ENCODE measurements around the gene SPATA16.

The SPATA16 gene

GRCh38 chr3:172939651-172940293 lies 201.3 kb downstream of the SPATA16 start:
- WGBS (ENCODE audit: extremely low coverage, insufficient coverage, insufficient read length): no CpG with 5 or more reads among the region's 2 CpGs
- Histone ChIP-seq H2AFZ (ENCODE audit: insufficient read depth, low read length, poor library complexity) (no peak overlapping the region), H3K9ac (ENCODE audit: low read length) (no peak overlapping the region), H3K79me1 (ENCODE audit: low read length) (no peaks in the 10 kb centered on the region), H2BK12ac (ENCODE audit: low read length) (no peak overlapping the region), H2AK5ac (ENCODE audit: low read length) (no peak overlapping the region), H3K4ac (ENCODE audit: low read depth, low read length) (no peak overlapping the region), H3K79me2 (ENCODE audit: control insufficient read depth, insufficient read depth, low read length, poor library complexity) (no peaks in the 10 kb centered on the region), H3K18ac (ENCODE audit: low read length) (no peak overlapping the region), H2BK120ac (ENCODE audit: insufficient read depth, low read length, poor library complexity) (no peak overlapping the region), H4K12ac (ENCODE audit: low read depth, low read length) (no peak overlapping the region), H3K27ac (ENCODE audit: low read depth, low read length) (no peak overlapping the region), H3K23ac (ENCODE audit: low read length) (no peak overlapping the region), H3K36me3 (ENCODE audit: control insufficient read depth in 1 of 2, insufficient read depth in 2 of 2, low read length in 2 of 2) (no peaks in the 10 kb centered on the region), H4K91ac (ENCODE audit: low read depth, low read length) (no peak overlapping the region), H2BK5ac (ENCODE audit: low read depth, low read length, poor library complexity) (no peak overlapping the region), H3K4me2 (ENCODE audit: low read length) (no peak overlapping the region), H3K4me3 (ENCODE audit: low read depth, low read length) (no peak overlapping the region), H4K8ac (ENCODE audit: low read depth, low read length) (no peak overlapping the region), H3K27me3 (ENCODE audit: insufficient read depth, low read length) (no peaks in the 10 kb centered on the region), H3K14ac (ENCODE audit: low read length) (no peak overlapping the region), H3K9me3 (ENCODE audit: insufficient read depth, low read depth, low read length) (no peaks in the 10 kb centered on the region), H3K4me1 (ENCODE audit: control insufficient read depth in 1 of 2, insufficient read depth in 2 of 2, low read length in 2 of 2) (no peaks in the 10 kb centered on the region)
- no peak for DNase-seq

- H4K91ac ChIP-seq (ENCODE audit: low read depth, low read length): no peak overlapping the region
- no peak overlapping the region for H2BK5ac ChIP-seq (ENCODE audit: low read depth, low read length, poor library complexity)
- H4K8ac ChIP-seq (ENCODE audit: low read depth, low read length): no peak overlapping the region
- DNase-seq: no peak
- H3K4me2 ChIP-seq (ENCODE audit: low read length): no peak overlapping the region
- H2BK12ac ChIP-seq (ENCODE audit: low read length): no peak overlapping the region
- H3K4me1 ChIP-seq (ENCODE audit: control insufficient read depth in 1 of 2, insufficient read depth in 2 of 2, low read length in 2 of 2): no peaks in the 10 kb centered on the region
- H2BK120ac ChIP-seq (ENCODE audit: insufficient read depth, low read length, poor library complexity): no peak overlapping the region
- H3K4ac ChIP-seq (ENCODE audit: low read depth, low read length): no peak overlapping the region
- no peak overlapping the region for H3K9ac ChIP-seq (ENCODE audit: low read length)
- no peaks in the 10 kb centered on the region for H3K27me3 ChIP-seq (ENCODE audit: insufficient read depth, low read length)
- H3K23ac ChIP-seq (ENCODE audit: low read length): no peak overlapping the region
- H3K79me2 ChIP-seq (ENCODE audit: control insufficient read depth, insufficient read depth, low read length, poor library complexity): no peaks in the 10 kb centered on the region
- WGBS (ENCODE audit: extremely low coverage, insufficient coverage, insufficient read length): no CpG with 5 or more reads among the region's 4 CpGs
- no peaks in the 10 kb centered on the region for H3K79me1 ChIP-seq (ENCODE audit: low read length)
- H4K12ac ChIP-seq (ENCODE audit: low read depth, low read length): no peak overlapping the region
- no peak overlapping the region for H3K18ac ChIP-seq (ENCODE audit: low read length)
- H2AK5ac ChIP-seq (ENCODE audit: low read length): no peak overlapping the region
- H3K36me3 ChIP-seq (ENCODE audit: control insufficient read depth in 1 of 2, insufficient read depth in 2 of 2, low read length in 2 of 2): no peaks in the 10 kb centered on the region
- no peak overlapping the region for H3K14ac ChIP-seq (ENCODE audit: low read length)
- no peak overlapping the region for H3K4me3 ChIP-seq (ENCODE audit: low read depth, low read length)
- no peaks in the 10 kb centered on the region for H3K9me3 ChIP-seq (ENCODE audit: insufficient read depth, low read depth, low read length)
- H3K27ac ChIP-seq (ENCODE audit: low read depth, low read length): no peak overlapping the region
- no peak overlapping the region for H2AFZ ChIP-seq (ENCODE audit: insufficient read depth, low read length, poor library complexity)
Observed at GRCh38 chr3:172938788-172939187, 202.2 kb downstream of the SPATA16 start.

- Histone ChIP-seq H3K27me3 (ENCODE audit: insufficient read depth, low read length) (no peaks in the 10 kb centered on the region), H3K36me3 (ENCODE audit: control insufficient read depth in 1 of 2, insufficient read depth in 2 of 2, low read length in 2 of 2) (no peaks in the 10 kb centered on the region), H3K9ac (ENCODE audit: low read length) (no peak overlapping the region), H2AFZ (ENCODE audit: insufficient read depth, low read length, poor library complexity) (no peak overlapping the region), H3K27ac (ENCODE audit: low read depth, low read length) (no peak overlapping the region), H2BK12ac (ENCODE audit: low read length) (no peak overlapping the region), H3K23ac (ENCODE audit: low read length) (no peak overlapping the region), H4K12ac (ENCODE audit: low read depth, low read length) (no peak overlapping the region), H3K4ac (ENCODE audit: low read depth, low read length) (no peak overlapping the region), H3K4me3 (ENCODE audit: low read depth, low read length) (no peak overlapping the region), H2AK5ac (ENCODE audit: low read length) (no peak overlapping the region), H4K91ac (ENCODE audit: low read depth, low read length) (no peak overlapping the region), H4K8ac (ENCODE audit: low read depth, low read length) (no peak overlapping the region), H2BK120ac (ENCODE audit: insufficient read depth, low read length, poor library complexity) (no peak overlapping the region), H3K9me3 (ENCODE audit: insufficient read depth, low read depth, low read length) (no peaks in the 10 kb centered on the region), H3K18ac (ENCODE audit: low read length) (no peak overlapping the region), H2BK5ac (ENCODE audit: low read depth, low read length, poor library complexity) (no peak overlapping the region), H3K4me2 (ENCODE audit: low read length) (no peak overlapping the region), H3K14ac (ENCODE audit: low read length) (no peak overlapping the region), H3K4me1 (ENCODE audit: control insufficient read depth in 1 of 2, insufficient read depth in 2 of 2, low read length in 2 of 2) (no peaks in the 10 kb centered on the region), H3K79me2 (ENCODE audit: control insufficient read depth, insufficient read depth, low read length, poor library complexity) (no peaks in the 10 kb centered on the region), H3K79me1 (ENCODE audit: low read length) (no peaks in the 10 kb centered on the region)
- DNase-seq: no peak
Observed at GRCh38 chr3:172931746-172932285, 209.2 kb downstream of the SPATA16 start.

- DNase-seq: no peak
- Histone ChIP-seq H3K36me3 (ENCODE audit: control insufficient read depth in 1 of 2, insufficient read depth in 2 of 2, low read length in 2 of 2) (no peaks in the 10 kb centered on the region), H3K18ac (ENCODE audit: low read length) (no peak overlapping the region), H3K23ac (ENCODE audit: low read length) (no peak overlapping the region), H2BK12ac (ENCODE audit: low read length) (no peak overlapping the region), H3K79me2 (ENCODE audit: control insufficient read depth, insufficient read depth, low read length, poor library complexity) (no peaks in the 10 kb centered on the region), H3K4ac (ENCODE audit: low read depth, low read length) (no peak overlapping the region), H3K79me1 (ENCODE audit: low read length) (no peaks in the 10 kb centered on the region), H3K9ac (ENCODE audit: low read length) (no peak overlapping the region), H3K4me3 (ENCODE audit: low read depth, low read length) (no peak overlapping the region), H3K4me2 (ENCODE audit: low read length) (no peak overlapping the region), H4K8ac (ENCODE audit: low read depth, low read length) (no peak overlapping the region), H3K4me1 (ENCODE audit: control insufficient read depth in 1 of 2, insufficient read depth in 2 of 2, low read length in 2 of 2) (no peaks in the 10 kb centered on the region), H3K9me3 (ENCODE audit: insufficient read depth, low read depth, low read length) (no peaks in the 10 kb centered on the region), H2AK5ac (ENCODE audit: low read length) (no peak overlapping the region), H4K12ac (ENCODE audit: low read depth, low read length) (no peak overlapping the region), H2BK120ac (ENCODE audit: insufficient read depth, low read length, poor library complexity) (no peak overlapping the region), H4K91ac (ENCODE audit: low read depth, low read length) (no peak overlapping the region), H3K14ac (ENCODE audit: low read length) (no peak overlapping the region), H3K27ac (ENCODE audit: low read depth, low read length) (no peak overlapping the region), H2BK5ac (ENCODE audit: low read depth, low read length, poor library complexity) (no peak overlapping the region), H2AFZ (ENCODE audit: insufficient read depth, low read length, poor library complexity) (no peak overlapping the region), H3K27me3 (ENCODE audit: insufficient read depth, low read length) (no peaks in the 10 kb centered on the region)
- no CpG with 5 or more reads among the region's 1 CpG for WGBS (ENCODE audit: extremely low coverage, insufficient coverage, insufficient read length)
Observed at GRCh38 chr3:172929451-172929850, 211.6 kb downstream of the SPATA16 start.
